H1 (cell line): ENCODE data around the gene KRIT1. TPM values are rescaled to one million over a fixed set of nuclear protein-coding genes. Genes with fewer than 3 reads are reported as not detected.

Experiments used
- CTCF ChIA-PET: fragments of 300-600 bp; sonication (Branson Sonifier 250); formaldehyde crosslinking; loops from one replicate; lab custom pipeline; 2021; ENCODE audit not compliant: partially characterized antibody; lab: Charles Lee
- POLR2A ChIA-PET: fragments of 300-600 bp; sonication (Branson Sonifier 250); formaldehyde crosslinking; loops from one replicate; lab custom pipeline; 2021; ENCODE audit warnings: inconsistent platforms; ENCODE audit not compliant: partially characterized antibody; lab: Charles Lee
- DNase-seq, 2 experiments: peaks; one replicate each; pipeline versions ENCODE4 v3.0.0 to v3.0.0-alpha.2; 2010 to 2022; ENCODE audit warnings: low spot score in 2 of 2, low read depth in 1 of 2, mixed read lengths in 1 of 2
- FAIRE-seq: peaks from 2 replicates; lab custom pipeline; 2011; peaks lifted over from hg19 to GRCh38; lab: Jason Lieb, UNC
- H2AFZ ChIP-seq: 2 replicates; pipeline ENCODE4 v1.8.1; 2012; ENCODE audit warnings: low read length, inconsistent platforms
- H2AK5ac ChIP-seq: 2 replicates; pipeline ENCODE4 v1.6.1; 2013; ENCODE audit warnings: low read depth, low read length
- H2BK120ac ChIP-seq: replicated peaks from 2 replicates; pipeline ENCODE3; 2013; ENCODE audit warnings: low read depth, low read length, inconsistent platforms
- H2BK12ac ChIP-seq: 2 replicates; pipeline ENCODE4 v1.6.1; 2013; ENCODE audit warnings: low read depth, low read length
- H2BK15ac ChIP-seq: 2 replicates; pipeline ENCODE4 v1.6.1; 2013; ENCODE audit warnings: low read length
- H2BK20ac ChIP-seq: 2 replicates; pipeline ENCODE4 v1.6.1; 2013; ENCODE audit warnings: low read length
- H2BK5ac ChIP-seq: 2 replicates; pipeline ENCODE4 v1.6.1; 2013; ENCODE audit warnings: low read depth, low read length
- H3K14ac ChIP-seq: 2 replicates; pipeline ENCODE4 v1.6.1; 2013; ENCODE audit warnings: inconsistent platforms; ENCODE audit not compliant: insufficient read length
- H3K18ac ChIP-seq: 2 replicates; pipeline ENCODE4 v1.6.1; 2013; ENCODE audit warnings: low read length; ENCODE audit errors: extremely low read depth
- H3K23ac ChIP-seq: 2 replicates; pipeline ENCODE4 v1.6.1; 2013; ENCODE audit warnings: inconsistent platforms; ENCODE audit not compliant: insufficient read length
- H3K23me2 ChIP-seq: 2 replicates; pipeline ENCODE4 v1.6.1; 2013; ENCODE audit warnings: low read depth, low read length
- H3K27ac ChIP-seq: 2 replicates; pipeline ENCODE4 v1.6.1; 2011; ENCODE audit warnings: low read depth, low read length, inconsistent platforms
- H3K27me3 ChIP-seq, 4 experiments: replicated peaks in 1 of 4; 1 replicate in 1 of 4; 2 replicates in 3 of 4; pipeline versions ENCODE4 v1.6.1 to v1.8.1; 2011 to 2013; ENCODE audit warnings: low read length in 3 of 4, mild to moderate bottlenecking in 3 of 4, inconsistent platforms in 2 of 4, mixed read lengths in 2 of 4, moderate library complexity in 1 of 4; ENCODE audit not compliant: control insufficient read depth in 3 of 4, insufficient read depth in 3 of 4; ENCODE audit errors: extremely low read depth in 1 of 4
- H3K36me3 ChIP-seq, 4 experiments: 2 replicates each; pipeline versions ENCODE4 v1.6.1 to v1.8.1; 2011 to 2013; ENCODE audit warnings: mild to moderate bottlenecking in 4 of 4, low read length in 3 of 4, moderate library complexity in 2 of 4, control low read depth in 1 of 4, inconsistent platforms in 1 of 4; ENCODE audit not compliant: insufficient read depth in 4 of 4, control insufficient read depth in 2 of 4
- H3K4ac ChIP-seq: replicated peaks from 2 replicates; pipeline ENCODE3; 2013; ENCODE audit warnings: low read length, low read depth, mixed read lengths, inconsistent platforms; ENCODE audit not compliant: insufficient read length
- H3K4me1 ChIP-seq, 4 experiments: replicated peaks in 1 of 4; 1 replicate in 1 of 4; 2 replicates in 3 of 4; pipeline versions ENCODE4 v1.6.1 to v1.8.1; 2011 to 2013; ENCODE audit warnings: low read length in 3 of 4, inconsistent platforms in 2 of 4, mixed read lengths in 1 of 4; ENCODE audit not compliant: insufficient read depth in 4 of 4, control insufficient read depth in 3 of 4
- H3K4me2 ChIP-seq, 2 experiments: 2 replicates each; pipeline versions ENCODE4 v1.6.1 to v1.8.1; 2011 to 2013; ENCODE audit warnings: low read depth in 2 of 2, low read length in 2 of 2, control low read depth in 1 of 2, inconsistent platforms in 1 of 2, mild to moderate bottlenecking in 1 of 2; ENCODE audit not compliant: insufficient read depth in 1 of 2
- H3K4me3 ChIP-seq, 4 experiments: fragments of 200-600, 300-600 bp in 1 of 4; sonication (generic), shearing (Covaris generic), sonication (Bioruptor Twin) in 1 of 4; 2 replicates each; pipeline versions ENCODE4 v1.5.1 to v1.8.1; 2011 to 2016; ENCODE audit warnings: low read length in 4 of 4, low read depth in 3 of 4, control low read depth in 2 of 4, inconsistent platforms in 2 of 4, mild to moderate bottlenecking in 2 of 4, mixed read lengths in 1 of 4, moderate library complexity in 1 of 4; ENCODE audit not compliant: insufficient read depth in 2 of 4; ENCODE audit errors: extremely low read depth in 1 of 4
- H3K56ac ChIP-seq: replicated peaks from 2 replicates; pipeline ENCODE3; 2013; ENCODE audit warnings: low read depth, mild to moderate bottlenecking, mixed read lengths, low read length, inconsistent platforms; ENCODE audit not compliant: insufficient read length
- H3K79me1 ChIP-seq: 2 replicates; pipeline ENCODE4 v1.6.1; 2013; ENCODE audit warnings: low read depth, low read length, control low read depth
- H3K79me2 ChIP-seq, 2 experiments: 2 replicates each; pipeline versions ENCODE4 v1.6.1 to v1.8.1; 2012 to 2013; ENCODE audit warnings: low read length in 2 of 2, mild to moderate bottlenecking in 2 of 2, inconsistent platforms in 1 of 2; ENCODE audit not compliant: insufficient read depth in 2 of 2, control insufficient read depth in 1 of 2
- H3K9ac ChIP-seq, 4 experiments: replicated peaks in 1 of 4; 1 replicate in 1 of 4; 2 replicates in 3 of 4; pipeline versions ENCODE4 v1.6.1 to v1.8.1; 2011 to 2013; ENCODE audit warnings: low read depth in 3 of 4, low read length in 3 of 4, control low read depth in 2 of 4, mild to moderate bottlenecking in 2 of 4, moderate library complexity in 2 of 4, inconsistent platforms in 1 of 4; ENCODE audit errors: extremely low read depth in 1 of 4
- H3K9me3 ChIP-seq, 2 experiments: 2 replicates each; pipeline versions ENCODE4 v1.6.1 to v1.8.1; 2012 to 2013; ENCODE audit warnings: mild to moderate bottlenecking in 2 of 2, moderate library complexity in 2 of 2, control low read depth in 1 of 2, inconsistent platforms in 1 of 2, low read depth in 1 of 2, low read length in 1 of 2, mixed read lengths in 1 of 2; ENCODE audit not compliant: insufficient read depth in 2 of 2
- H4K20me1 ChIP-seq, 2 experiments: replicated peaks in 1 of 2; 2 replicates each; pipeline versions ENCODE3 to v1.8.1; 2011 to 2013; ENCODE audit warnings: inconsistent platforms in 2 of 2, low read length in 2 of 2, mild to moderate bottlenecking in 1 of 2; ENCODE audit not compliant: insufficient read depth in 2 of 2, control insufficient read depth in 1 of 2
- H4K5ac ChIP-seq: 2 replicates; pipeline ENCODE4 v1.6.1; 2013; ENCODE audit warnings: low read length, low read depth, mixed read lengths, inconsistent platforms; ENCODE audit not compliant: insufficient read length
- H4K8ac ChIP-seq: 2 replicates; pipeline ENCODE4 v1.8.0; 2013; ENCODE audit warnings: mild to moderate bottlenecking, moderate library complexity, low read length, inconsistent platforms; ENCODE audit not compliant: insufficient read depth; ENCODE audit errors: extremely low read depth
- H4K91ac ChIP-seq: replicated peaks from 2 replicates; pipeline ENCODE3; 2013; ENCODE audit warnings: low read length, mixed read lengths, inconsistent platforms; ENCODE audit not compliant: insufficient read length
- BRCA1 ChIP-seq: IDR thresholded peaks from 2 replicates; pipeline ENCODE4 v1.6.1; 2012; ENCODE audit warnings: low read depth, low read length, improper control_type of control experiment
- KDM1A ChIP-seq: fragments of 200-600, 300-600 bp; sonication (generic); IDR thresholded peaks from 2 replicates; pipeline ENCODE4 v1.7.1; 2016; ENCODE audit warnings: mild to moderate bottlenecking, low read length, borderline replicate concordance
- MAX ChIP-seq: IDR thresholded peaks from 2 replicates; pipeline ENCODE4 v1.6.1; 2012; ENCODE audit warnings: inconsistent platforms
- RNF2 ChIP-seq: fragments of 200-900, 300-1000 bp; sonication (generic); IDR thresholded peaks from 2 replicates; pipeline ENCODE4 v1.7.1; 2016; ENCODE audit warnings: borderline replicate concordance, low read depth, mild to moderate bottlenecking, antibody characterized with exemption, low read length; ENCODE audit not compliant: poor library complexity, severe bottlenecking; ENCODE audit errors: missing control alignments
- SP4 ChIP-seq: IDR thresholded peaks from 2 replicates; pipeline ENCODE4 v1.6.1; 2012; ENCODE audit warnings: low read length, inconsistent platforms
- TAF7 ChIP-seq: optimal IDR thresholded peaks from 2 replicates; pipeline ENCODE3; 2011; ENCODE audit warnings: low read depth, mild to moderate bottlenecking, inconsistent platforms, low read length, moderate library complexity, borderline replicate concordance
- TBP ChIP-seq: IDR thresholded peaks from 2 replicates; pipeline ENCODE4 v1.6.1; 2011; ENCODE audit warnings: low read depth, low read length, improper control_type of control experiment
- WGBS, 2 experiments: shearing (Covaris generic) in 1 of 2; methylation state at CpG; one replicate each; pipeline versions ENCODE4 v1.1.6 to v1.1.7; 2013 to 2015; ENCODE audit warnings: low lambda C conversion rate in 2 of 2, mixed read lengths in 2 of 2, inconsistent platforms in 1 of 2, low coverage in 1 of 2, missing lambda C conversion rate in 1 of 2; ENCODE audit not compliant: insufficient replicate concordance in 2 of 2, insufficient coverage in 1 of 2, insufficient read length in 1 of 2; ENCODE audit errors: extremely low coverage in 1 of 2, missing lambda C conversion rate in 1 of 2; 5-methylcytosine and 5-hydroxymethylcytosine counted together
- polyA plus RNA-seq, 7 experiments: library from polyadenylated mRNA; depleted of rRNA in 3 of 7; stranded (reverse) in 5 of 7; unstranded in 2 of 7; fragments of >200 nt in 5 of 7; fragments of 200-250 nt in 2 of 7; gene quantifications; 1 replicate in 5 of 7; 2 replicates in 1 of 7; 4 replicates in 1 of 7; pipeline versions ENCODE4 v1.2.1 to v1.2.3, GENCODE V29; 2011 to 2013; ENCODE audit warnings: missing spikeins in 2 of 7, mixed read lengths in 2 of 7
- total RNA-seq: library from RNA; stranded (reverse); fragmentation: NEBNext Ultra II Directional; extraction: Animal tissue kit (Norgen Biotek cat#: 25700); gene quantifications from 2 replicates; pipeline ENCODE4 v1.2.1, GENCODE V29; 2021
- TF ChIP-seq, protein P1 (sequence below): IDR thresholded peaks from 2 replicates; pipeline ENCODE4 v1.6.1; 2011; ENCODE audit warnings: low read depth, mild to moderate bottlenecking, low read length; ENCODE audit not compliant: insufficient read depth
- TF ChIP-seq, protein P2 (sequence below): IDR thresholded peaks from 2 replicates; pipeline ENCODE4 v1.6.1; 2012; ENCODE audit warnings: low read length, inconsistent platforms

KRIT1 gene
- total and polyA plus RNA-seq, 2 of the 8 experiments (the other 6 are each of a cell fraction or from before 2014, with no cell fraction given): 14.3 to 28.8 TPM

GRCh38 chr7:92293896-92294590 is 48.3 kb upstream of the KRIT1 start:
- Histone ChIP-seq H4K20me1 (peaks cover 0 to 2% of the 10 kb centered on the region in 2 experiments), H3K23ac (no peak overlapping the region), H2BK20ac (no peak overlapping the region), H3K56ac (no peak overlapping the region), H3K4me2 (no peak overlapping the region), H2AK5ac (no peak overlapping the region), H3K9ac (no peak overlapping the region), H2BK5ac (no peak overlapping the region), H4K5ac (no peak overlapping the region), H3K79me1 (no peaks in the 10 kb centered on the region), H2BK120ac (no peak overlapping the region), H3K9me3 (no peaks in the 10 kb centered on the region), H3K4ac (no peak overlapping the region), H2BK12ac (no peak overlapping the region), H3K18ac (no peak overlapping the region), H3K4me1 (peaks cover 0 to 3% (median 0%) of the 10 kb centered on the region in 4 experiments; a peak in 1 of 7 replicates), H2AFZ (no peak overlapping the region), H3K27me3 (no peaks in the 10 kb centered on the region), H3K27ac (no peak overlapping the region), H3K79me2 (peaks cover 0 to 39% of the 10 kb centered on the region in 2 experiments; a peak in 2 of 4 replicates), H2BK15ac (no peak overlapping the region), H3K36me3 (peaks cover 0 to 6% (median 0%) of the 10 kb centered on the region in 4 experiments; a peak in 1 of 8 replicates), H3K23me2 (no peaks in the 10 kb centered on the region; the same call in 1 of the 2 replicates), H3K4me3 (no peak overlapping the region), H4K91ac (no peak overlapping the region), H3K14ac (no peak overlapping the region), H4K8ac (no peak overlapping the region)
- DNase-seq (no peak), FAIRE-seq (no peak)
- 87% methylated on average over 2 of the region's 2 CpGs; no CpG with 5 or more reads in 1 of the 2 experiments for WGBS, 2 experiments
- POLR2A ChIA-PET: interaction anchor here (1.0 kb wide), 1 partner anchor 14 kb away, joined by 5 read pairs; no protein-coding TSS in a partner anchor
- CTCF ChIA-PET: interaction anchor here (1.3 to 1.6 kb wide), 3 partner anchors 9 to 14 kb away, joined by 3 to 4 read pairs (median 4); no protein-coding TSS in a partner anchor
- TF ChIP-seq TAF7 (no peak), KDM1A (no peak), MAX (no peak), TBP (no peak), SP4 (no peak), RNF2 (no peak), BRCA1 (no peak)
- TF ChIP-seq, protein P1, sequence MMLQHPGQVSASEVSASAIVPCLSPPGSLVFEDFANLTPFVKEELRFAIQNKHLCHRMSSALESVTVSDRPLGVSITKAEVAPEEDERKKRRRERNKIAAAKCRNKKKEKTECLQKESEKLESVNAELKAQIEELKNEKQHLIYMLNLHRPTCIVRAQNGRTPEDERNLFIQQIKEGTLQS: no peak
- TF ChIP-seq, protein P2, sequence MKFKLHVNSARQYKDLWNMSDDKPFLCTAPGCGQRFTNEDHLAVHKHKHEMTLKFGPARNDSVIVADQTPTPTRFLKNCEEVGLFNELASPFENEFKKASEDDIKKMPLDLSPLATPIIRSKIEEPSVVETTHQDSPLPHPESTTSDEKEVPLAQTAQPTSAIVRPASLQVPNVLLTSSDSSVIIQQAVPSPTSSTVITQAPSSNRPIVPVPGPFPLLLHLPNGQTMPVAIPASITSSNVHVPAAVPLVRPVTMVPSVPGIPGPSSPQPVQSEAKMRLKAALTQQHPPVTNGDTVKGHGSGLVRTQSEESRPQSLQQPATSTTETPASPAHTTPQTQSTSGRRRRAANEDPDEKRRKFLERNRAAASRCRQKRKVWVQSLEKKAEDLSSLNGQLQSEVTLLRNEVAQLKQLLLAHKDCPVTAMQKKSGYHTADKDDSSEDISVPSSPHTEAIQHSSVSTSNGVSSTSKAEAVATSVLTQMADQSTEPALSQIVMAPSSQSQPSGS: no peak
